Endothelial cell of umbilical vein (primary cell): ENCODE measurements around the gene GALT. TPM values are rescaled to one million over a fixed set of nuclear protein-coding genes. Genes with fewer than 3 reads are reported as not detected.

Experiments
- BruUV-seq: library from RNA; stranded (reverse); fragments of 400-500 nt; replicated peaks from 2 replicates; lab custom pipeline; 2021; lab: Mats Ljungman, UMichigan
- CTCF ChIA-PET: fragments of 300-600, 350-600 bp; sonication (Branson Sonifier 250); formaldehyde crosslinking; loops from one replicate; lab custom pipeline; 2021; ENCODE audit warnings: antibody characterized with exemption, inconsistent platforms; lab: Charles Lee
- POLR2A ChIA-PET: fragments of 300-600, 350-600 bp; sonication (Branson Sonifier 250); formaldehyde crosslinking; loops from one replicate; lab custom pipeline; 2021; ENCODE audit warnings: antibody characterized with exemption, inconsistent platforms; lab: Charles Lee
- DNase-seq: peaks from one replicate; pipeline ENCODE4 v3.0.0-alpha.2; 2011; ENCODE audit warnings: low read depth, low spot score
- FAIRE-seq: peaks from 2 replicates; lab custom pipeline; 2011; peaks lifted over from hg19 to GRCh38; lab: Jason Lieb, UNC
- H2AFZ ChIP-seq: 2 replicates; pipeline ENCODE4 v1.6.0; 2012; ENCODE audit warnings: low read depth, low read length, control low read depth, inconsistent platforms
- H3K27ac ChIP-seq: 2 replicates; pipeline ENCODE4 v1.5.1; 2011; ENCODE audit warnings: low read depth, mild to moderate bottlenecking, control low read depth, low read length, moderate library complexity; ENCODE audit not compliant: insufficient read depth
- H3K27me3 ChIP-seq, 2 experiments: 2 replicates each; pipeline versions ENCODE4 v1.6.0 to v1.6.1; 2011; ENCODE audit warnings: low read length in 2 of 2, mixed read lengths in 1 of 2; ENCODE audit not compliant: control insufficient read depth in 2 of 2, insufficient read depth in 2 of 2
- H3K36me3 ChIP-seq, 2 experiments: 2 replicates in 1 of 2; 3 replicates in 1 of 2; pipeline ENCODE4 v1.5.1; 2011; ENCODE audit warnings: low read length in 2 of 2, mild to moderate bottlenecking in 1 of 2, moderate library complexity in 1 of 2; ENCODE audit not compliant: control insufficient read depth in 2 of 2, insufficient read depth in 2 of 2; ENCODE audit errors: extremely low read depth in 1 of 2
- H3K4me1 ChIP-seq: 3 replicates; pipeline ENCODE4 v1.5.1; 2011; ENCODE audit warnings: mild to moderate bottlenecking, low read length; ENCODE audit not compliant: control insufficient read depth, insufficient read depth; ENCODE audit errors: extremely low read depth
- H3K4me2 ChIP-seq: 2 replicates; pipeline ENCODE4 v1.6.1; 2011; ENCODE audit warnings: low read length, control low read depth, mixed read lengths; ENCODE audit not compliant: insufficient read depth
- H3K4me3 ChIP-seq, 3 experiments: fragments of 200-600 bp in 1 of 3; sonication (generic), shearing (Covaris generic) in 1 of 3; replicated peaks in 1 of 3; 2 replicates each; pipeline ENCODE4 v1.5.1; 2011 to 2016; ENCODE audit warnings: control low read depth in 3 of 3, low read length in 3 of 3, mild to moderate bottlenecking in 2 of 3, inconsistent platforms in 1 of 3, low read depth in 1 of 3, moderate library complexity in 1 of 3; ENCODE audit not compliant: insufficient read depth in 1 of 3
- H3K79me2 ChIP-seq: 2 replicates; pipeline ENCODE4 v1.6.0; 2012; ENCODE audit warnings: low read length, inconsistent platforms; ENCODE audit not compliant: control insufficient read depth, insufficient read depth
- H3K9ac ChIP-seq: replicated peaks from 2 replicates; pipeline ENCODE3; 2011; ENCODE audit warnings: low read length, control low read depth; ENCODE audit not compliant: insufficient read depth; ENCODE audit errors: extremely low read depth
- H3K9me1 ChIP-seq: replicated peaks from 3 replicates; pipeline ENCODE4 v1.6.0; 2011; ENCODE audit warnings: mild to moderate bottlenecking, low read length; ENCODE audit not compliant: control insufficient read depth, insufficient read depth; ENCODE audit errors: extremely low read depth
- H3K9me3 ChIP-seq: replicated peaks from 2 replicates; pipeline ENCODE4 v1.5.1; 2012; ENCODE audit warnings: low read length, inconsistent platforms; ENCODE audit not compliant: control insufficient read depth, insufficient read depth
- H4K20me1 ChIP-seq: replicated peaks from 2 replicates; pipeline ENCODE3; 2011; ENCODE audit warnings: mild to moderate bottlenecking, low read length; ENCODE audit not compliant: control insufficient read depth, insufficient read depth; ENCODE audit errors: extremely low read depth
- FOS ChIP-seq: IDR thresholded peaks from 2 replicates; pipeline ENCODE4 v1.6.1; 2011; ENCODE audit warnings: mild to moderate bottlenecking, low read length, moderate library complexity, borderline replicate concordance; ENCODE audit not compliant: insufficient read depth
- GATA2 ChIP-seq: IDR thresholded peaks from 2 replicates; pipeline ENCODE4 v1.7.0; 2011; ENCODE audit warnings: low read depth, mild to moderate bottlenecking, moderate library complexity, mixed read lengths, low read length; ENCODE audit not compliant: insufficient read length, insufficient read depth
- POLR2A ChIP-seq: IDR thresholded peaks from 2 replicates; pipeline ENCODE4 v1.6.1; 2012; ENCODE audit warnings: low read depth, mild to moderate bottlenecking, control low read depth, low read length
- dilution Hi-C: fragments of 300-500 bp; cut with MboI; formaldehyde crosslinking; loops from one replicate; pipeline ENCODE4 v1.15.0; 2019; ENCODE audit warnings: low sequenced_read_pairs; ENCODE audit not compliant: extremely low pct_ligation_motif_present
- intact Hi-C: fragments of 100-400 bp; cut with micrococcal nuclease; formaldehyde crosslinking; loops from one replicate; pipeline ENCODE4 v1.10.0; 2022
- polyA plus RNA-seq, 4 experiments: library from polyadenylated mRNA; depleted of rRNA in 3 of 4; stranded (reverse) in 3 of 4; unstranded in 1 of 4; fragments of >200 nt; gene quantifications; 2 replicates each; pipeline versions ENCODE4 v1.2.1 to v1.2.3, GENCODE V29; 2011 to 2012; ENCODE audit warnings: missing spikeins in 1 of 4
- total RNA-seq: library from RNA; stranded (reverse); gene quantifications from 2 replicates; pipeline ENCODE4 v1.2.3, GENCODE V29; 2021

GALT gene
- total and polyA plus RNA-seq, 2 donors (not counting 3 experiments of a cell fraction or from before 2014, with no cell fraction given): 36.6 to 58.5 TPM

- H3K36me3 ChIP-seq: no peaks in the 10 kb centered on the region
- no peak overlapping the region for H2AFZ ChIP-seq
- DNase-seq (no peak), FAIRE-seq (no peak)
- H3K9ac ChIP-seq: no peak overlapping the region
- H3K4me1 ChIP-seq: peaks cover 9% of the 10 kb centered on the region
- H3K27ac ChIP-seq: no peak overlapping the region
- no peaks in the 10 kb centered on the region for H4K20me1 ChIP-seq
- TF ChIP-seq GATA2 (no peak), FOS (no peak)
- BruUV-seq: no TSS peak
- no peak overlapping the region for H3K4me2 ChIP-seq
- ChIA-PET CTCF (interaction anchor here (5.4 to 5.8 kb wide), 4 partner anchors 14 to 204 kb away, joined by 40 to 104 read pairs (median 80); no protein-coding TSS in a partner anchor), POLR2A (no interaction called here)
- dilution Hi-C loops (no loop called here), intact Hi-C loops (no loop called here)
- no peak overlapping the region for H3K4me3 ChIP-seq
- H3K79me2 ChIP-seq: peaks cover 2% of the 10 kb centered on the region
- peaks cover 0 to 10% of the 10 kb centered on the region in 2 experiments for H3K27me3 ChIP-seq
- H3K9me1 ChIP-seq: no peaks in the 10 kb centered on the region
- no peaks in the 10 kb centered on the region for H3K9me3 ChIP-seq
Observed at GRCh38 chr9:34607331-34607730, 39.1 kb upstream of the GALT start.

- intact Hi-C loops (loop anchor here (5.0 kb wide), 1 partner anchor 153 kb away; the partner anchor contains the start of genes DNAI1 and FAM219A), dilution Hi-C loops (no loop called here)
- CTCF ChIA-PET: interaction anchor here (1.2 to 2.0 kb wide), 2 partner anchors 10 to 23 kb away, joined by 3 to 8 read pairs; partner anchors contain the start of gene DCTN3
- no peak overlapping the region for H3K4me2 ChIP-seq
- peaks cover 0 to 2% of the 10 kb centered on the region in 2 experiments for H3K36me3 ChIP-seq
- peaks cover 13% of the 10 kb centered on the region for H3K4me1 ChIP-seq
- H3K9me1 ChIP-seq: no peaks in the 10 kb centered on the region
- no peak overlapping the region for H3K27ac ChIP-seq
- H3K9ac ChIP-seq: no peak overlapping the region
- FAIRE-seq: no peak
- no peak for TF ChIP-seq POLR2A
- DNase-seq: no peak
- BruUV-seq: no TSS peak
- no peaks in the 10 kb centered on the region for H4K20me1 ChIP-seq
- peaks cover 2% of the 10 kb centered on the region for H3K79me2 ChIP-seq
- H3K27me3 ChIP-seq: peaks cover 0 to 3% of the 10 kb centered on the region in 2 experiments
- H3K9me3 ChIP-seq: no peaks in the 10 kb centered on the region
- POLR2A ChIA-PET: no interaction called here
- no peak overlapping the region for H3K4me3 ChIP-seq
- H2AFZ ChIP-seq: no peak overlapping the region
Observed at GRCh38 chr9:34610434-34611206, 35.9 kb upstream of the GALT start.
